ENCODE data around the gene CDH10.

- TF ChIP-seq CTCF (IDR thresholded peaks at IDR 0.05) (no peak), MAX (IDR thresholded peaks at IDR 0.05; ENCODE audit: low read depth) (no peak), TAF1 (IDR thresholded peaks at IDR 0.05; ENCODE audit: borderline replicate concordance, low read depth, low read length) (no peak), EP300 (IDR thresholded peaks at IDR 0.05; ENCODE audit: borderline replicate concordance in 1 of 2, low read depth in 1 of 2, low read length in 1 of 2) (no peak), POLR2AphosphoS5 (IDR thresholded peaks at IDR 0.05; ENCODE audit: low read depth, low read length) (no peak), YY1 (IDR thresholded peaks at IDR 0.05; ENCODE audit: low read depth) (no peak), REST (IDR thresholded peaks at IDR 0.05; ENCODE audit: low read depth, low read length) (no peak)
These were observed 147.6 kb downstream of the CDH10 start for GRCh38 chr5:24497145-24497544.
